RWPE2 (cell line): ENCODE results near the gene YPEL1.

Source experiments
- ATAC-seq: fragments of 200-7000 bp; cut with Tn5 transposase; 3 replicates; pipeline ENCODE4 v1.9.1; 2021; ENCODE audit warnings: low read depth
- DNase-seq: peaks from one replicate; pipeline ENCODE4 v3.0.0-alpha.2; 2020; ENCODE audit warnings: low spot score
- H3K27ac ChIP-seq: fragments of 450-650 bp; 2 replicates; pipeline ENCODE4 v1.5.1; 2017; ENCODE audit warnings: mild to moderate bottlenecking; ENCODE audit not compliant: poor library complexity, severe bottlenecking
- H3K27me3 ChIP-seq: fragments of 250-450 bp; sonication (Bioruptor Pico); 2 replicates; pipeline ENCODE4 v1.5.1; 2021; ENCODE audit warnings: mild to moderate bottlenecking, moderate library complexity; ENCODE audit not compliant: insufficient read depth, poor library complexity, severe bottlenecking
- H3K36me3 ChIP-seq: fragments of 250-450 bp; sonication (Bioruptor Pico); 2 replicates; pipeline ENCODE4 v1.5.1; 2020; ENCODE audit warnings: low read depth, mild to moderate bottlenecking, moderate library complexity
- H3K4me1 ChIP-seq: fragments of 250-450 bp; sonication (Bioruptor Pico); 2 replicates; pipeline ENCODE4 v1.5.1; 2021; ENCODE audit warnings: mild to moderate bottlenecking, moderate library complexity; ENCODE audit not compliant: insufficient read depth, poor library complexity, severe bottlenecking
- H3K4me3 ChIP-seq: fragments of 250-450 bp; sonication (Bioruptor Pico); 2 replicates; pipeline ENCODE4 v1.5.1; 2021; ENCODE audit warnings: mild to moderate bottlenecking, moderate library complexity; ENCODE audit not compliant: severe bottlenecking
- H3K9me3 ChIP-seq: fragments of 250-450 bp; sonication (Bioruptor Pico); 2 replicates; pipeline ENCODE4 v1.5.1; 2021; ENCODE audit warnings: mild to moderate bottlenecking, moderate library complexity; ENCODE audit not compliant: severe bottlenecking
- TF ChIP-seq, protein P1 (sequence below): fragments of 450-650 bp; IDR thresholded peaks from one replicate; pipeline ENCODE4 v1.5.1; 2017; ENCODE audit warnings: mild to moderate bottlenecking, moderate library complexity; ENCODE audit not compliant: poor library complexity, severe bottlenecking

YPEL1 gene

DNA sequence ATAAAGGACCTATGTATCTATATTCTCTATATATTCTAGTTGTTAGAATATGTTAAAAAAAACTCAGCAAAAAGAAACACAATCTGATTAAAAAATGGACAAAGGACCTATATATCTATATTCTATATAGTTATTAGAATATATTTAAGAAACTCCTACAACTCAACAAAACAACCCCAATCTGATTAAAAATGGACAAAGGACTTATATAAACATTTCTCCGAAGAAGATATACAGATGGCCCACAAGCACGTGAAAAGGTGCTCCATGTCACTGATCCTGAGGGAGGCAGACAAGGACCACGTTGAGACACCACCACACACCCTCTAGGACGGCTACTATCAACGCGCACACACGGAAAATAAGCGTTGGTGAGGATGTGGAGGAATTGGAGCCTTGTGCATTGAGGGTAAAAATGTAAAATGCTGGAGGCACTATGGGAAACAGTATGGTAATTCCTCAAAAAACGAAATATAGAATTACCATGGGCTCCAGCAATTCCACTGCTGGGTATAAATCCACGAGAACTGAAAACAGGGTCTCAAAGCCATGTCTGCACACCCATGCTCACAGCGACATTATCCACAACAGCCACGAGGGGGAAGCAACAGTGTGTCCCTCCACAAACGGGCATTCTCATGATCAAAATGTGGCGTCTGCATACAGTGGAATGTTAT lies 22.7 kb downstream of the YPEL1 start:
- Histone ChIP-seq H3K4me3 (no peak overlapping the region), H3K36me3 (no peaks in the 10 kb centered on the region), H3K27me3 (no peaks in the 10 kb centered on the region), H3K27ac (no peak overlapping the region), H3K9me3 (peaks cover 5% of the 10 kb centered on the region), H3K4me1 (peaks cover 19% of the 10 kb centered on the region)
- ATAC-seq (peak; percentile 75), DNase-seq (no peak)
- TF ChIP-seq, protein P1, sequence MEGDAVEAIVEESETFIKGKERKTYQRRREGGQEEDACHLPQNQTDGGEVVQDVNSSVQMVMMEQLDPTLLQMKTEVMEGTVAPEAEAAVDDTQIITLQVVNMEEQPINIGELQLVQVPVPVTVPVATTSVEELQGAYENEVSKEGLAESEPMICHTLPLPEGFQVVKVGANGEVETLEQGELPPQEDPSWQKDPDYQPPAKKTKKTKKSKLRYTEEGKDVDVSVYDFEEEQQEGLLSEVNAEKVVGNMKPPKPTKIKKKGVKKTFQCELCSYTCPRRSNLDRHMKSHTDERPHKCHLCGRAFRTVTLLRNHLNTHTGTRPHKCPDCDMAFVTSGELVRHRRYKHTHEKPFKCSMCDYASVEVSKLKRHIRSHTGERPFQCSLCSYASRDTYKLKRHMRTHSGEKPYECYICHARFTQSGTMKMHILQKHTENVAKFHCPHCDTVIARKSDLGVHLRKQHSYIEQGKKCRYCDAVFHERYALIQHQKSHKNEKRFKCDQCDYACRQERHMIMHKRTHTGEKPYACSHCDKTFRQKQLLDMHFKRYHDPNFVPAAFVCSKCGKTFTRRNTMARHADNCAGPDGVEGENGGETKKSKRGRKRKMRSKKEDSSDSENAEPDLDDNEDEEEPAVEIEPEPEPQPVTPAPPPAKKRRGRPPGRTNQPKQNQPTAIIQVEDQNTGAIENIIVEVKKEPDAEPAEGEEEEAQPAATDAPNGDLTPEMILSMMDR = peak; percentile 91

DNA sequence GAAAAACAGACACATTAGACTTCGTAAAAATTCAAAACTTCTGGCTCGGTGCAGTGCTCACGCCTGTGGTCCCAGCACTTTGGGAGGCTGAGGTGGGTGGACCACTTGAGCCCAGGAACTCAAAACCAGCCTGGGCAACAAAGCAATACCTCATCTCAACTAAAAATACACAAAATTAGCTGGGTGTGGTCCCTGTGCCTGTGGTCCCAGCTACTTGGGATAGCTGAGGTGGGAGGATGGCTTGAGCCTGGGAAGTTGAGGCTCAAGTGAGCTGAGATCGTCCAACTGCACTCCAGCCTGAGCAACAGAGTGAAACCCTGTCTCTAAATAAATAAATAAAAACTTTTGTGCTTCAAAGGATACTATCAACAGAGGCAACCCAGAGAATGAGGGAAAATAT lies 23.7 kb downstream of the YPEL1 start:
- DNase-seq (no peak), ATAC-seq (no peak)
- no peaks in the 10 kb centered on the region for H3K27me3 ChIP-seq
- H3K4me3 ChIP-seq = no peak overlapping the region
- peaks cover 5% of the 10 kb centered on the region for H3K9me3 ChIP-seq
- no peaks in the 10 kb centered on the region for H3K36me3 ChIP-seq
- TF ChIP-seq, protein P1 = no peak
- peaks cover 19% of the 10 kb centered on the region for H3K4me1 ChIP-seq
- no peak overlapping the region for H3K27ac ChIP-seq

DNA sequence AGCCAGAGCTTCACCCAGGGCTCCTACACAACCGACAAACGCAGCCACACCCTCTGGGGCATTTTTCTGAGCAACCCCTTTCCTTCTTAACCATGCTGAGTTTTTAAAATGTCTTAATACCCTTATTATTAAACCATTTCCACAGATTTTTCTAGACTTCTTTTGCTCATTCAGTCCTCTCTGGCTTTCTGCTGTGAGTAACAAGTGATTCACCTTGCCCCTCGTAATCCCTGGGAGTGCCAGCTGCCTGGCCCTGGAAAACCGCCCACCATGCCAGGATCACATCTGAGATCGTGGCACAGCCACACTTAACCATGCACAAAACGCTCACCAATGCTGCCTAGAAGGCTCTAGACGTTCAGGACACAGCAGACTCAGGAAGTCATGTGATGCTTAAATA lies 25.4 kb downstream of the YPEL1 start:
- ATAC-seq (peak; percentile 31; the same call in 1 of the 3 replicates), DNase-seq (no peak)
- no peaks in the 10 kb centered on the region for H3K27me3 ChIP-seq
- H3K27ac ChIP-seq = no peak overlapping the region
- H3K36me3 ChIP-seq = no peaks in the 10 kb centered on the region
- H3K9me3 ChIP-seq = peaks cover 5% of the 10 kb centered on the region
- TF ChIP-seq, protein P1 = no peak
- H3K4me1 ChIP-seq = peaks cover 18% of the 10 kb centered on the region
- no peak overlapping the region for H3K4me3 ChIP-seq

DNA sequence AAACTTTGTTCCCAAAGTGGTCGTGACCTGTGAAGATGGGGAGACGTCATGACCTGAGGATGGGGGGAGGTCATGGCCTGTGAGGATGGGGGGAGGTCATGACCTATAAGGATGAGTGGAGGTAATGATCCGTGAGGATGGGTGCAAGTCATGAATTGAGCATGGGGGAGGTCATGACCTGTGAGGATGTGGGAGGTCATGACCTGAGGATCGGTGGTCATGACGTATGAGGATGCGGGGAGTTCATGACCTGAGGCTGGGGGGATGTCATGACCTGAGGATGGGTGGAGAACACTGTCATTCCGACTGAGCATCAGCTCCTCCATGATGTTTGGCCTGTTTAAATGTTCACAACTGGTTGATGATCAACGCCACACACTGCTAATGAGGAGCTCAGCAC lies 25.9 kb downstream of the YPEL1 start:
- no peak overlapping the region for H3K4me3 ChIP-seq

DNA sequence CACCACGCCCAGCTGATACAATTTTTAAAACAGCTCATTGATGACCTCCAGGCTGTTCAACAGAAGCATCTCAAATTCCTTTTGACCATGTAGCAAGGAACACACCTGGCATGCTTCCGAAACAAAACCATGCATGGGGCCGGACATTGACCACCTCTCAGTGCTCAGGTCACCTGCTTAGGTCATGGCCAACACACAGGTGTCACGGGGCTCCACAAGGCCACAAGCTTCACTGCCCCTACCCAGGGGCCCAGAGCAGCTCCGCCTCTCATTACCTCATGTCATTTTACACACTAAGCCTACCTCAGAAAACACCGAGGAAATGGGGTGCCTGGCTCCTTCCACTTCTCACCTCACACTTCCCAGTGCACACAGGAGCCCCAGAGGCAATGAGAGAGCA lies 26.6 kb downstream of the YPEL1 start:
- ATAC-seq = no peak
- Histone ChIP-seq H3K36me3 (no peaks in the 10 kb centered on the region), H3K27me3 (no peaks in the 10 kb centered on the region), H3K27ac (no peak overlapping the region), H3K9me3 (peaks cover 5% of the 10 kb centered on the region), H3K4me1 (peaks cover 7% of the 10 kb centered on the region), H3K4me3 (no peak overlapping the region)
- TF ChIP-seq, protein P1 = no peak
- no peak for DNase-seq

More for the DNA sequence above, 25.9 kb downstream of the YPEL1 start:
- H3K27me3 ChIP-seq = no peaks in the 10 kb centered on the region
- no peak for DNase-seq
- H3K9me3 ChIP-seq = peaks cover 5% of the 10 kb centered on the region
- no peaks in the 10 kb centered on the region for H3K36me3 ChIP-seq
- no peak for ATAC-seq
- TF ChIP-seq, protein P1 = no peak
- peaks cover 13% of the 10 kb centered on the region for H3K4me1 ChIP-seq
- H3K27ac ChIP-seq = no peak overlapping the region
